ENCODE measurements around the gene MUL1. TPM values are rescaled to one million over a fixed set of nuclear protein-coding genes. Genes with fewer than 3 reads are reported as not detected.

Gene MUL1, protein sequence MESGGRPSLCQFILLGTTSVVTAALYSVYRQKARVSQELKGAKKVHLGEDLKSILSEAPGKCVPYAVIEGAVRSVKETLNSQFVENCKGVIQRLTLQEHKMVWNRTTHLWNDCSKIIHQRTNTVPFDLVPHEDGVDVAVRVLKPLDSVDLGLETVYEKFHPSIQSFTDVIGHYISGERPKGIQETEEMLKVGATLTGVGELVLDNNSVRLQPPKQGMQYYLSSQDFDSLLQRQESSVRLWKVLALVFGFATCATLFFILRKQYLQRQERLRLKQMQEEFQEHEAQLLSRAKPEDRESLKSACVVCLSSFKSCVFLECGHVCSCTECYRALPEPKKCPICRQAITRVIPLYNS
- 10 to 100 TPM; 33.9 to 41.0 (median 40.2) TPM for polyA plus RNA-seq (ENCODE audit: insufficient read length in 3 of 3)
- long read RNA-seq, donor 1, transcript MUL1-201 (4 exons, 2,438 nt): major isoform, 15 of 15 reads
- long read RNA-seq, donor 1, partial matches to known transcripts: 0 of 15 reads
- long read RNA-seq, donor 1, other reads (novel, unspliced or antisense): 0 of 15 reads
- long read RNA-seq, donor 2, transcript MUL1-201 (4 exons, 2,438 nt): major isoform, 20 of 20 reads
- long read RNA-seq, donor 2, partial matches to known transcripts: 0 of 20 reads
- long read RNA-seq, donor 2, other reads (novel, unspliced or antisense): 0 of 20 reads
- long read RNA-seq, donor 3, transcript MUL1-201 (4 exons, 2,438 nt): major isoform, 21 of 21 reads
- long read RNA-seq, donor 3, partial matches to known transcripts: 0 of 21 reads
- long read RNA-seq, donor 3, other reads (novel, unspliced or antisense): 0 of 21 reads
- long read RNA-seq, donor 4, transcript MUL1-201 (4 exons, 2,438 nt): major isoform, 23 of 23 reads
- long read RNA-seq, donor 4, partial matches to known transcripts: 0 of 23 reads
- long read RNA-seq, donor 4, other reads (novel, unspliced or antisense): 0 of 23 reads
- long read RNA-seq, donor 5, transcript MUL1-201 (4 exons, 2,438 nt): major isoform, 13 of 13 reads
- long read RNA-seq, donor 5, partial matches to known transcripts: 0 of 13 reads
- long read RNA-seq, donor 5, other reads (novel, unspliced or antisense): 0 of 13 reads
- long read RNA-seq, donor 6, transcript MUL1-201 (4 exons, 2,438 nt): major isoform, 19 of 19 reads
- long read RNA-seq, donor 6, partial matches to known transcripts: 0 of 19 reads
- long read RNA-seq, donor 6, other reads (novel, unspliced or antisense): 0 of 19 reads
- long read RNA-seq, donor 7, transcript MUL1-201 (4 exons, 2,438 nt): major isoform, 11 of 11 reads
- long read RNA-seq, donor 7, partial matches to known transcripts: 0 of 11 reads
- long read RNA-seq, donor 7, other reads (novel, unspliced or antisense): 0 of 11 reads
- long read RNA-seq, donor 8, transcript MUL1-201 (4 exons, 2,438 nt): major isoform, 9 of 9 reads
- long read RNA-seq, donor 8, partial matches to known transcripts: 0 of 9 reads
- long read RNA-seq, donor 8, other reads (novel, unspliced or antisense): 0 of 9 reads
- long read RNA-seq, donor 9, transcript MUL1-201 (4 exons, 2,438 nt): major isoform, 22 of 22 reads
- long read RNA-seq, donor 9, partial matches to known transcripts: 0 of 22 reads
- long read RNA-seq, donor 9, other reads (novel, unspliced or antisense): 0 of 22 reads
- long read RNA-seq, donor 10, transcript MUL1-201 (4 exons, 2,438 nt): major isoform, 16 of 16 reads
- long read RNA-seq, donor 10, partial matches to known transcripts: 0 of 16 reads
- long read RNA-seq, donor 10, other reads (novel, unspliced or antisense): 0 of 16 reads
- long read RNA-seq, donor 11, transcript MUL1-201 (4 exons, 2,438 nt): major isoform, 14 of 14 reads
- long read RNA-seq, donor 11, partial matches to known transcripts: 0 of 14 reads
- long read RNA-seq, donor 11, other reads (novel, unspliced or antisense): 0 of 14 reads
- long read RNA-seq, donor 12, transcript MUL1-201 (4 exons, 2,438 nt): major isoform, 28 of 28 reads
- long read RNA-seq, donor 12, partial matches to known transcripts: 0 of 28 reads
- long read RNA-seq, donor 12, other reads (novel, unspliced or antisense): 0 of 28 reads
- long read RNA-seq, donor 13, transcript MUL1-201 (4 exons, 2,438 nt): major isoform, 7 of 7 reads
- long read RNA-seq, donor 13, partial matches to known transcripts: 0 of 7 reads
- long read RNA-seq, donor 13, other reads (novel, unspliced or antisense): 0 of 7 reads
- long read RNA-seq, donor 14: 0 reads
- long read RNA-seq, donor 15, transcript MUL1-201 (4 exons, 2,438 nt): major isoform, 21 of 21 reads
- long read RNA-seq, donor 15, partial matches to known transcripts: 0 of 21 reads
- long read RNA-seq, donor 15, other reads (novel, unspliced or antisense): 0 of 21 reads
- long read RNA-seq, donor 16, transcript MUL1-201 (4 exons, 2,438 nt): major isoform, 17 of 17 reads
- long read RNA-seq, donor 16, partial matches to known transcripts: 0 of 17 reads
- long read RNA-seq, donor 16, other reads (novel, unspliced or antisense): 0 of 17 reads

DNA sequence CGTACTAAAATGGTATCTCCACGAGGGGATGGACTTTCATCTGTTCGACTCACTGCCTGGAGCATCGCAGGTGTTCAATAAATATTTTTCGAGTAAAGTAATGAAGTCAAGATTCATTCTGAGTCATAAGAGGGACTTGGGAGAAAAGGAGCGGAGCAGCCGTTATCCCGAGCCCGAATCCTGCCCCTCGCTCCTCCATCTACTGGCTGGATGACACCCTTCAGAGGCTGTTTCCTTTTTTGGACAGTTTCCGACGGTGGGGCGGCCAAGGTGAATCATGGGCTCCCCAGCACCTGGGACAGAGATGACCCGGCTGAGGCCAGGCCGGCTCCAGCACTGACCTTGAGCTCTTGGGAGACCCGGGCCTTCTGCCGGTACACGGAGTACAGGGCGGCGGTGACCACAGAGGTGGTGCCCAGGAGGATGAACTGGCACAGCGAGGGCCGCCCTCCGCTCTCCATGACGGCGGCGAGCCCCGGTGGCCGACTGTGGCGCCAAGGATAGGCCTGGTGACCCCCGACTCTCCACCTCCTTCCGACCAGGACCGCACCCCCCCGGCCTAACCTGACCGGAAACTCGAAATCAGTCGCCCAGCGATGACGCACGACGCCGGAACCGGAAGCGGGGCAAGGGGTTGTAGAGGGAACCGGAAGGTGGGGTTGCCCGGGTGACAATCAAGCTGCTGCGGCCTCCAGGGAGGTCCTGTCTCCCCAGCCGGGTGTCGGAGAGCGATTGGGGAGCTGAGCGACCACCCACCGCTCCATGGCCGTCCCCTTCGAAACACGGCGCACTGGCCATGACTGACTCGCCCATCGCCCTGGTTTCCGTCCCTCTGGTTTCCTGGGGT, at the start of gene MUL1:
MUL1 (minus strand) TSS at position 588 of the 847 bp plus-strand sequence; CDS start at position 461, 127 bp downstream.
- DNase-seq: peak; percentile 94

DNA sequence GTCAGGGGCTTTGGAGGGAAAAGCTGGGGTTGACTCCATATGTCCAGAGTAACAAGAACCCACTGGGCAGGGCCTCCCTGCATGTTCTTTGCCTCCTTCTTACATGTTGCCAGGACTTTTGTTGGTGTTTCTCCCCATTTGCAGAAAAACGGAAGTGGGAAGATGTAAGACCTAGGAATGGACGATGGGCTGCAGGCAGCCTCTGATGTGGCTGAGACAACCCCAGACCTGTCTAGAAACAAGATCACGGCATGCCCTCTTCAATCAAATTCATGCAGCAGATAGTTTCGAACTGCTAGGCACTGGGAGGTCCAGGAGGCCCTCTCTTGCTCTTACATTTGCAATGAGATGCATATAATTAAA, 47.8 kb upstream of the MUL1 start:
- no peak for DNase-seq

DNA sequence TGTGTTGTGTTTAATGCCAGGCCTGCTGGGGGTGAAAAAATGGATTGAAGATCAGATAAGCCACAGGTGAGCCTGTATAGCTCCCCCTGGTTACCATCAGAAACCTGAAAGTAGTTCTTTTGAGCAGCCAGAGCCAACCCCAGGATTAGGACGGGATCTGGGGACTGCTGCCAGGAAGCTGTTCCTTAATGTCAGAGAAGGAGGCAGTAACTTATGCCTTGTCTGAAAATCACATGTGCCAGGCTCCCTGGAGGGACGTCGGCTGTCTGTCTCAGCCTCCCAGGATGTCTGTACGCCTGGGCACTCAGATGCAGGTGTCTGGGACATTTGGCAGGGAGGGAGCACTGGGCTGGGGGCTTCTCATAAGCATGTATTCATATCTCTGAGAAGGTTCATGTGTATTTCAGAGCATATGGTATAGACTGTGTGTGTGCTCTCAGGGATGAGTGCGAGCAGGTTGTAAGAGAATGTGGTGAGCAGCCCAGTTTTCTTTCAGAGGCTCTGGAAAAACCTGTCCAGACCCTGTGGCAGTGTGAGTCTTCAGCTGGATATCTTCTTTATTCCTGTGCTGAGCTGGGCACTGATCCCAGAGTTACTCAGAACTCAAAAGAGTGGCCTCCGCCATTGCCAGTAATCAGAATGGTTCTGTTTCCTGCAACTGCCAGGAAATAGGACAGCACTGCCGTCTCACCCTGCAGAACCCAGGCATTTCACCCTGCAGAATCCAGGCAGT, 47.2 kb upstream of the MUL1 start:
- no peak for DNase-seq

DNA sequence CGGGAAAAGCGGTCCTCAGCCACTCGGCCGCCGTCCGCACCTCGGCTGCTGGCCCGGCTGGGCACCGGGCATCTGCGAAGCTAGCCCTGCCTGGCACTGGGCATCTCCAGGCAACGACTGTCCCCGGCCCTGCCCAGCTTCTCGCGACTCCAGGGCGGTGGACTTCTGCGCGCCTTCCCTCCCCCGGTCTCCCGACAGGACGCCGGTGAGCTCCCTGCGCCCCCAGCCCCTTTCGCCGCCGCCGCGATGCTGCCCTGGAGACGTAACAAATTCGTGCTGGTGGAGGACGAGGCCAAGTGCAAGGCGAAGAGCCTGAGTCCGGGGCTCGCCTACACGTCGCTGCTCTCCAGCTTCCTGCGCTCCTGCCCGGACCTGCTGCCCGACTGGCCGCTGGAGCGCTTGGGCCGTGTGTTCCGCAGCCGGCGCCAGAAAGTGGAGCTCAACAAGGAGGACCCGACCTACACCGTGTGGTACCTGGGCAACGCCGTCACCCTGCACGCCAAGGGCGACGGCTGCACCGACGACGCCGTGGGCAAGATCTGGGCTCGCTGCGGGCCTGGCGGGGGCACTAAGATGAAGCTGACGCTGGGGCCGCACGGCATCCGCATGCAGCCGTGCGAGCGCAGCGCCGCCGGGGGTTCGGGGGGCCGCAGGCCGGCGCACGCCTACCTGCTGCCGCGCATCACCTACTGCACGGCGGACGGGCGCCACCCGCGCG, 44.9 kb upstream of the MUL1 start:
- no peak for DNase-seq

DNA sequence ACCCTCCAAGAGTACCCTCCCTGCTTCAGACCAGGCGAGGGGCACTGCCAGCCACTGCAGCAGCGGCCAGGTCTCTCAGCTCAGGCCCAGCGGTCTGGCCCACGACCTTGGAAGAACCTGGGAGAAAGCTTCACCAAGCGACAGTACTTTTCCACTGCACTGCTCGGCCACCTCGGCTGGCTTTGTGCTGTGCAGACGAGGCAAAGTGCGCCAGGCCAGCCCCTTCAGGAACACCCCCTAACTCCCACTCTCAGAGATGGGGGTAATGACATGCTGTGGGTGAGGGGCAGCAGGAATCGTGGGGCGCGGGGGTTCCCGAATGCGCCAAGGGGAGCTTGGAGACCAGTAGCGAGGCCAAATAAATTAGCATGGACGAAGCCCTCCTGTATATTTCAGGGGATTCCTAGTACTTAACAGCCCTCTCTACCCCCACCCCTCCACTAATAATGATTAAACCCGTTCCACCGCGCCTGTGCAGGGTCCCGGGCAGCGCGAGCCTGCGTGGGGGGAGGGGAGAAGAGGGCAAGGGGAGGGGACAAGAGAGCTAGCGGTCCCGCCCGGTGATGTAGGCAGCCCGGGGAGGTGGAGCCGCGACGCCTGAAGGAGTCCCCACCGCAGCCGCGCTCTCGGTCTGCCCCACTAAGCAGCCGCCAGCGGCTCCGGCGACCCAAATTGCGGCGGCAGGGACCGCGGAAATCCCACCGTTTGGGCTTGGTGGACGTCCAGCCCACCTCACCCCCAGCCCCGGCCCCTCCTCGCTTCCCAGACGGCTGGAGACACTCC, 44.2 kb upstream of the MUL1 start, which contains the start of gene FAM43B:
FAM43B (plus strand) TSS at position 629 of the 783 bp plus-strand sequence. CDS start 401 bp downstream, outside the sequence.
- peak; percentile 88 for DNase-seq

DNA sequence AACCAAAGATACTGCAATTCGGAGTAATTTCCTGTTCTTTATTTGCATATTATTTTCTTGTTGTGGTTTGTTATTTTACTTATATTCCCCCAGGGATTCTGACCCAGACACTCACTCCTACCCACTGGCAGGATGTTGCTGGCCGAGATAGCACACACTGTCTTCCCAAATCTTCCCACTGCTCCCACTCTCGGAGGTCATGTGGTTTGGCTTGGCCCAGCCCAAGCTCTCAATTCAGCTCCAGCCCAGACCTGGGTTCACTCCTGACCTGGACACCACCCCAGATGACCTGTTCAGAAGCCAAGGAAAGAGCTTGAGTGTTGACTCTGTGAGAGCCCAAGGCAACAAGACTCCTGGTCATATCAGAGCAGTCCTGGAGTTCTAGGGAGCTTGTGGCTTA, 43.2 kb upstream of the MUL1 start:
- no peak for DNase-seq

DNA sequence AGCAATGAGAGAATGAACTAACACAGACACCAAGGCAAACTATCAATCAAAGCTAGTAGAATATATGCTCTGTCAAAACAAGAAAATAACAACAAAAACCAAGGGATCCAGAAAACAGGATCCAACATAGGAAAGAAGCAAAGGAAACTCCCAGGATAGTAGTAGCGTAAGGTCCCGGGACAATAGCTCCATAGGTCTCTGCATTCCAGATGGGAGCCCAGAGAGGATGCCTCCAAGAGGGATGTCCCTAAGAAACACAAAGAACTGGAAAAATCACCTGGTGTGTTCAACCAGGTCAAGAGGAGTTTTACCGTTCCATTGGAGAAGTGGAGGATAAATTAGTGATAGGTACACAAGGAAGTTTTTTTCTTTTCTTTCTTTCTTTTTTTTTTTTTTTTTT, 38.7 kb upstream of the MUL1 start:
- no peak for DNase-seq

DNA sequence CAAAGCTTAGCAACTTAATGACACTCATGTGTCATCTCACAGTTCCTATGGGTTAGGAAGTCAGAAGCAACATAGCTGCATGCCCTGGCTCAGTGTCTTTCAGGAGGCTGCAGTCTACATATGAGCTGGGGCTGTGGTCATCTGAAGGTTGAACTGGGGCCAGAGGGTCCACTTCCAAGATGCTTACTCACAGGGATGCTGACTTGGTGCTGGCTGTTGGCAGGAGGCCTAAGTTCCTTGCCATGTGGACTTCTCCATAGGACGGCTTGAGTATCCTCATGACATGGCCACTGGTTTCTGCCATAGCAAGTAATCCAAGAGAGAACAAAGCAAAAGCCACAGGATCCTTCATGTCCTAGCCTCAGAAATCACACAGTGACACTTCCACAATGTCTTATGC, 32.3 kb upstream of the MUL1 start:
- DNase-seq: no peak

DNA sequence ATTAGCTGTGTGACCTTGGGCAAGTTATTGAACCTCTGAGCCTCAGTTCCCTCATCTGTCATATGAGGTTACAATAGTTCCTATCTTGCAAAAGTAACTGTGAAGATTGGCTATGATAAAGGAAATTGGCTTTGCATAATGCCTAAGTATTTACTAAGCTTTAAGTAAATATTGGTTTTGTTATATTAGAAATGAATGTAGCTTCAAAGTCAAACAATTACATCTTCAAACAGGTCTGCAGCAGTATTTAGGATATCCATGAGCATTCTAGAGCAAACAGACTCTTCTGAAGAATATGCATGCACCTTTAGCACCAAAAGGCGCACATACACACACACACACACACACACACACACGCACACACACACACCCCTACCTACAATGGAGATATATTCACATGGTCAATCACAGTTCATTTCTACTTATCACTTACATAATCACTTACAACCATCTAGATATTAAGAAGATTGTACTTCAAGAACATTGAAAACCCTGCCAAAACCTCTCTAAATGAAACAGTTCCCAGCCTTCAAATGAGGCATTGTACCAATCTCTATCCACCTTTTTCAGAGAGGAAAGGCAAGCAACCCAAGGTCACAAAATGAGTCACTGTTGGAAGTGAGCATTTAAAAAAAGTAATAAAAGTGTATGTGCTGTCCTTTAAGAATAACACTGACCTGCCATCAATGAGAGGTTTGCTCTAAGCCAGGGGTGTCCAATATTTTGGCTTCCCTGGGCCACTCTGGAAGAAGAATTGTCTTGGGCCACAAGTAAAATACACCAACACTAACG, 31.0 kb upstream of the MUL1 start:
- no peak for DNase-seq

DNA sequence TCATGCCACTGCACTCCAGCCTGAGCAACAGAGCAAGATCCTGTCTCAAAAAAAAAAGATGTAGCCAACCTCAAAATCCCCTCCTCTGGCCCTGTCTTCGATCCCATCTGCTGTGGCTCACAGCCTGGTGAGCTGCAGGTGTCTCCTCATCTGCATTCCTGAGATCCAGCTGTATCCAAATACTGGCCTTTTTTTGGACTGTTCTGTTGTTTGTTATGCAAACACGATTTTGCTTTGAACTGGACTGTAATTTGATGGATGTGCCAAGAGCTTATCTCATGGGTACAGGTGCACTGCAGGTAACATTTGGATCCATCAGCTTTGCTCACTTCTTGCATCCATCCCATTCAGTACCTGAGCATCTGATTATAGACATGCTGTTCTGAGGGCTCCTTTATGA, 30.3 kb upstream of the MUL1 start:
- no peak for DNase-seq

DNA sequence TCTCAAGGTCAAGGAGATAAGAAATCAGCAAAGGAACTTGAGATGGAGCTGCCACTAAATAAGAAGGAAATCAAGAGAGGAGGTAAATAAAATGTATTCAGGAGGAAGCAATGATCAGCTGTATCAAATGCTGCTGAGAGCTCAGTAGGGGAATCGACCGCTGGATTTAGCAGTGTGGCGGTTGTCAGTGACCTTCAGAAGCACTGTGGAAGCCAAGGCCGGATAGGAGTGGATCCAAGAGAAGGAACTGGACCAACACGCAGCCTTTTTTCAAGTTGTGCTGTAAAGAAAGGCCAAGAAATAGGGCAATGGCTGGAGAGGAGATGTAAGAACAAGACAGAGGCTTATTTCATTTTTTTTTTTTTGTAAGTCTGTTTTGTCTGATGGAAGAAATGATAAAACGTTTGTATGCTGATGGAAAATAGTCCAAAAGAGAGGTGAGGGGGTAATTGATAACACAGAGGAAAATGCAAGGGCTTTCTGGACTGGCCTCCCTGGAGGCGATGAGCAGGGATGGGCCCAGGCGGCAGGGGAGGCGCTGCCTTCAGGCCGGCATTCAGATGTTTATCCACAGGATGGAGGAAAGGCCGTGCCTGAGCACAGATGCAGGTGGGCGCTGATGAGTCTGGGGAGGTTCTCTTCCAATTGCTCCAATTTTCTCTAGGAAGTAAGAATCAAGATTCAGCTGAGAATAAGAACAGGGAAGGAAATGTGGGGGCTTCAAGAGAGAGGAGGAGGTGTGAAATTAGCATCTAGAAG, 26.9 kb upstream of the MUL1 start:
- no peak for DNase-seq

DNA sequence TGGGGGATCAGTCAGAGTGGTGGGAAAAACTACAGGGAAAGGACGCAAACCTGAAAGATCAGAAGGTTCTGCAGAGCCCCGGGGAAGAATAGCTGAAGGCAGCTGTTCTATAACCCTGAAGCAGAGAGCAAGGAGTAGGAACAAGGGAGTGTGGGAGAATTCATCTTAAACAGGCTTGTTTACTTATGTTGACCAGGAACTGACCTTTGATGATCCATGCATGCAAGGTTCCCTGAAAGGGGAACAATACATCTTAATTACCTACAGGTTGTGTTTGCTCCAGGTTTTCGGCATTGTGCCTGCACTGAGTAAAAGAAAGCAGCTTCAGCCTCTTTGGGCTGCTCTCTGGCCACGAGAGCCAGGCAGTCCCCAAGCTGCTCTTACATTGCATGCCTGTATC, 25.7 kb upstream of the MUL1 start:
- no peak for DNase-seq

DNA sequence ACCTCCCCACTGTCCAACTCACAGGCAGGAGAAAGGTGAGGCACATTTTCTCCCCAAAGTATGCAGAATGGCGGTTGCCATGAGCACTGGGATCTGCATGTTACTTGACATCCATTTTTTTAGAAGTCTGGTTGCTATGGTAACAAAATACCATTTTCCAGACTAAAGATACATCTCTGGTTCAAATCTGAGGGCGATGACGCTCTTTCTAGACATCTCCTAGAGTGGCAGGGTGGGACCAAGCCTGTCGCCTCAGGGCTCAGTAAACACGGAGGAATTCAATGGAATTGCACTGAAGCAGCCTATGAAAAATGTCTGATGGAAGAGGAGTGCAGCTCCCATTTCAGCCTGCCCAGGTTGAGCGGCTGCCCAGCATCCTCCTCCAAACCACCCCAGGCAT, 22.9 kb upstream of the MUL1 start:
- no peak for DNase-seq

DNA sequence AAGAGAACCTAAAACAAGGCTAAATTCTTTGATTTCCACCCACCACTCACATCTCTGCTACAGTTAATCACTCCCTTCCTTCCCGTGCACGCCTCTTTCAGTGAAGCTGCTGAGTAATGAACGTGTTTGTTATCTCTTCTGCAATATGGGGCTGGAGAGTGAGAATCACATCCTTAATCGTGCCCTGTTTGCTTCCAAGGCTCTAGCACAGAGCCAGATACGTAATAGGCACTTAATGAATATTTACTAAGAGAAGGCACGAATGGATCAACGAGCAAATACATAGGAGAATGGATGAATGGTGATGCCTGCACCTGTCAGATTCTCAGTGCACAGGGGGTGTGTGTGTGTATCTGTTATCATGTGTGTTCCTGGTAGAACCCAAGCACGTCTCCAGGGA, 22.4 kb upstream of the MUL1 start:
- no peak for DNase-seq
